GM18505 (cell line): ENCODE measurements around the gene L1CAM.
A peak's percentile ranks its signal among the peaks of the same experiment; 100 is the strongest.

ENCODE experiments used
- ATAC-seq: cut with Tn5 transposase; IDR thresholded peaks from one replicate; pipeline ENCODE4 v1.9.1; 2021; ENCODE audit not compliant: unreplicated experiment
- POLR2A ChIP-seq: IDR thresholded peaks from 4 replicates; pipeline ENCODE4 v1.6.1; 2011; ENCODE audit warnings: borderline replicate concordance; ENCODE audit not compliant: insufficient read depth, insufficient read length; ENCODE audit errors: extremely low read depth

L1CAM gene

DNA sequence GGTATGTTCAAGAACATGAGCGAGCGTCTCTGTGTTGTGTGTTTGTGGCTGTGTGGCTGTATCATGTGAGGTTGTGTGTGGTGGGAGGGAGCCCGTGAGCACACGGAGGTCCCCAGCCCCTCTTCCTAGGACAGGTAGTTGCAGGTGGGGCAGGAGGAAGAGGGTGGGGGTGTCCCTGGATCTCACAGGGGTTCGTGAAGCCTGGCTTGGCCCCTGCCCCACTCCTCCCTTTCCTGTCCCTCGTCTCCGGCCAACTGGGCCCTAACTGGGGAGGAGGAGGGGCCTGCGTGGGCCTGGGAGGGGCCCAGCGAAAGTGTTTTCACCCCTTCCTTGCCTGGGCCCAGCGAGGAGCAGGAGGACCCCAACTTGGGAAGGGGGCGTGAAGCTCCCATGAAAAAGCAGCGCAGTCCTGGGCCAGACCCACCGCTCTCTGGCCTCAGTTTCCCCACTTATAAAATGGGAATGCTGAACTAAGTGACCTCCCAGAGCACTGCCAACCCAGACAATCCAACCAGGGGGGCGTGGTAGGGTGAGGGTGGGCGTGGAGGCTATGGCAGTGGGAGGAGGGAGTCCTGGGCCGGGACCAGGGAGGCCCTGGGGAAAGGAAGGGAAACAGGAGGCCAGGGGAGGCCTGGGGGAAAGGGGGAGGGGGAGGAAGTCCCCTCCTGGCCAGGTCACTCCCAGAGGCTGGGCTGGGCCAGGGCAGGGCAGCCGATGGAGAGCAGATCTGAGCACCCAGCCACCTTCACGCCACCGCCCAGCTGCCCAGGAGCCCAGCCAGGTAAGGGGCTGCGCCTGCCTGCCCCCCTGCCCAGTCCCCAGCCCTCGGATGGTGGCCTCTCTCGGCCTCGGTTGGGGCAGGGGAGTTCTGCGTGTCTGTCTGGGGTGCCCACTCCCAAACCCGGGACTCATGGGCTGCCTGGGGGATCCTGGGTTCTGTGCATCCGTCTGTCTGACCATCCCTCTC, 18.3 kb upstream of the L1CAM start, which contains the start of gene AVPR2:
AVPR2 (plus strand) TSS at position 683 of the 967 bp plus-strand sequence. CDS start 473 bp downstream, outside the sequence.
- no peak for TF ChIP-seq POLR2A
- no peak for ATAC-seq

DNA sequence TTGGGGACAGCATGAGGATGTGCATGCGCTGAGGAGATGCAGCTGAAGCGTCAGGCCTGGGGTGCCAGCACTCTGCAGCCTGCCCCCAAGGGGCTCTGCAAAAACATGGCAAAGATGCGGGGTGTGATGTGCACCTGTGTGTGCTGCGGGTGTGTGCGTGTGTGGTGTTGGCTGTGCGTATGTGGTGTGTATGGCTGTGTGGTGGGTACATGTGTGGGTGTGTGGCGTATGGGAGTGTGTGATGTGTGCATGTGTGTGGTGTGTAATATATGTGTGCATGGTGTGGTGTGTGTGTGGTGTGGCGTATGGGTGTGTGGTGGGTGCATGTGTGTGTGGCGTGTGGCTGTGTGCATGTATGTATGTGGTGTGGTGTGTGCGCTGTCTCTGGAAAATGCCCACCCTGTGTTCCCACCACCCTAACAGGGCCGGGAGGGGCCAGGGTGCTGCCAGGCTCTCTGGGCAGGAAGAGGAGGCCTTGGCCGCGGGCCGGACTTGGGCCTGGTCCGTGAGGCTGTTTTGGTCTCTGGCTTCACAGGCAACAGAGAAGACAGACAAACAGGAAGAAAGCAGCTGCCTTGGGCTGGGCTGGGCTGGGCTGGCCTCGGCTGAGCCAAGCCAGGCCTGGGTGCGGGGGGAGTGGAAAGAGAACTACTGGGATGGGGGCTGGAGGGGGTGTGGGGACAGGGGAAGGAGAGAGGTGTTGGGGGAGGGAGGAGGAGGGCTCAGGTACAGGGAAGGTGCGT, 17.4 kb upstream of the L1CAM start:
- no peak for TF ChIP-seq POLR2A
- ATAC-seq = no peak

DNA sequence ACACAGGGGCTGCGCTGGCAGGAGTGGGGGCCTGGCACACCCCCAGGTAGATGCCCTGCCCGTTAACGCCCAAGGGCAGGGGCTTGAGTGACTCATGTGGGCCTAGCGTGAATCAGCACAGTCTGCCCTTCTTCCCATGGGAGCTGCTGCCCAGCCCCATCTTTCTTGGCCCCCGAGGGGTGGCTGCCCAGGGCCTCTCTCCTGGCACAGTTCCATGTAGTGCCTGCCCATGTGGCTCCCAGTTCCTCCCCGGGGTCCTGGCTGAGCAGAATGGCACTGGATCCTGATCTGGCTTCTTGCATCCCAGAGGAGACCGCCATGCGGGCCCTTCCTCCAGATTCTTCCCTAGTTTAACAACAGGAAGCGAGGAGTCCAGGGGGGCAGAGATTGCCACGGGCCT, 16.4 kb upstream of the L1CAM start:
- no peak for TF ChIP-seq POLR2A
- no peak for ATAC-seq

DNA sequence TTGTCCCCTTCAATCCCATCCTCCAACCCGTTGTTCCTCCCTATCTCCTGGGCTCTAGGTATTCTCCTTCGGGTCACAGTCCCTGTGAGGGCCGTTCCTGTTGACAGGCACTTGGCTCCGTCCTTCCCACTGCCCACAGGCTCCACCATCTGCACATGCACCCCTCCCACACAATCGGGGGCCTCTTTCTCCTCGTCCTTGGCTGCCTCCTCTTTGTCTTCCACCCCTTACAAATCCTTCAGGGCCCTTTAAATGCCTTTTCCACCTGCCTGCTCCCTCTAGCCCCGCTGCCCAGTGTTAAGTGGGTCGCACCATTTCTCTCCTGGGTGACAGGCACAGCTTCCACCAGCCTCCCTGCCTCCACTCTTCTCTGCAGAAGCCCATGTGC, 15.8 kb upstream of the L1CAM start:
- ATAC-seq = no peak
- TF ChIP-seq POLR2A = no peak

DNA sequence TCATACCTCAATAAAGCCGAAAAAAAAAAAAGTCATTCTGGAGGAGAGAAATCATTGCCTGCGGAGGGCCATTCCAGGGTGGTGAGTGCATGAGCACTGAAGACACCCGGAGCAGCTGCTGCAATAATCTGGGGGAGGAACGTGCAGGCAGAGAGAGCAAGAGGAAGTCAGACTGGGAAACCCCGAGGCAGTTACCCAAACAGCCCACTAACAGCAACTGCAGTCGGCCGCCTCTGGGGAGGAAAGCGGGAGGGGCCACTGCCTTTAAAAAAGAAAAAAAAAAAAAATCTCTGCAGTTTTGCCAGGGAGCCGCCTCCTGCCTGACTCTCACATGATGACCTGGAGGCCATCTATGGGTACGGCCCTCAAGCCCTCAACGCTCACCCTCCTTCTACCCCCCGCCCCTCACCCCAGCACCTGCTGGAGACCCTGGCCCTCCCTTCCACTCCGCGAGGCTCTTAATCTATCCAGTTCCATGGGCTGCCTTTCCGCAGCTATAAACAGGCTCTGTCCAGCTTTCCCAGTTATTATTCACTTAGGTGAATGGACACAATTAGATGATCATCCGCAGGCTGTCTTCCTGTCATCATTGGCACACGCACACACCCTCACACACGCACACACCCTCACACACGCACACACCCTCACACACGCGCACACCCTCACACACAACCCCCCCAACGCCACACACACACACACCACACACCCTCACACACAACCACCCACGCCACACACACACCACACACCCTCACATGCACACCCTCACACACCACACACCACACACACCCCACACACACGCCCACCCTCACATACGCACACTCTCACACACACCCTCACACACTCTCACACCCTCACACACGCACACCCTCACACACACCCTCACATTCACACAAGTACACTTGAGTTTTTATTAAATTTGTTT, 15.1 kb upstream of the L1CAM start:
- TF ChIP-seq POLR2A = no peak
- peak; percentile 60 for ATAC-seq

DNA sequence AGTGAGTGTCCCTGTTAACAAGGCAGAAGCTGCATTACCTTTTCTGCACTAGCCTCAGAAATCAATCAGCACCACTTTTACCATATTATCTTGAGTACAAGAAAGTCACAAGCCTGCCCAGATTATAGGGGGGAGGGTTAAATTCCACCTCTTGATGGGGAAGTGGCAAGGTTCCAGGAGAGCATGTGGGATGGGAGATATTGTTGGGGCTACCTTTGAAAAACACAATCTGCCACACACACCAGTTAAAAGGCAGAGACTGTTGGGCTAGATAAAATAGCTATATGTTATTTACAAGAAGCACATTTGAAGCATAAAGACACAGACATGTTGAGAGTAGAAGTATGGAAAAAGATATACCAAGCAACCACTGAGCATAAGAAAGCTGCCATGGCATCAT, 11.9 kb upstream of the L1CAM start:
- TF ChIP-seq POLR2A = no peak
- ATAC-seq = no peak

- TF ChIP-seq POLR2A = no peak
- ATAC-seq = no peak
Measured at GRCh38 chrX:153889123-153889522, 3.1 kb upstream of the L1CAM start.

GRCh38 chrX:153888344-153888743, 2.4 kb upstream of the L1CAM start:
- TF ChIP-seq POLR2A = no peak
- ATAC-seq = no peak

DNA sequence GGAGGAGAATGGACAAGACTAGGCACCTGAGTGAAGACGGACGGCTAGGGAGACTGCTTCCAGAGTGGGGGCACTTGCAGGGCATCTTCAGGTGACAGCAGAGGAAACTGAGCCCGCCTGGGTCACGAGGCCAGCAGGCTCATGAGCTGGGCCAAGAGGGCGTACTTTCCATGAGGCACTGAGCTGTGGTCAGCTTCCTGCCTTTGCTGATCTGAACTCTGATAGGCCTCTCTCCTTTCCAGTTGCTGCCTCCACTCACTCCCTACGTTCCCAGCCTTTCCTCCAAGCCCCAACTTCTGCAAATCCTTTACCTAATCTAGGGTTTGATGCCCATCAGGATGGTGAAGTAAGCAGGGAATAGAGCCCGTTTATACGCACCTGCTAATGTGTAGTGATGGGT, 1.4 kb upstream of the L1CAM start:
- no peak for TF ChIP-seq POLR2A
- ATAC-seq = no peak

DNA sequence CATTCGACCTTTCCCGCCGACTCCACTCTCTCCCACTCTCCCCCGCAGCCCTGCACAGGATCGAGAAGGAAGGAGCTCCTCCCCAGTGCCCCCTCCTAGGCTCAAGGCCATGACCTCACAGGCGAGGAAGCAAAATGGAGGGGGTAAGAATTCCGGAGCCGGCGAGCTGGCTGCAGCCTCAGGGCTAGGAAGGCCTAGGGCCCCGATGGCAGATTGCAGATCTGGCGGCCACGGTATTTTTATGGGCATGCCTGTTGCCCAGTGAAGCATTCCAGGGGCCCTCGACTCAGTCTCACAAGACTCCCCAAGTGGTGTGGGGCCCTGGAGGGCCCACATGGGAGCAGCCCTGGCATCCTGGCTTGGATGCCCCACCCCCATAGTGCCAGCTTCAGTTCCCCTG, 942 bp upstream of the L1CAM start:
- no peak for ATAC-seq

GRCh38 chrX:153885208-153885787, 675 bp downstream of the L1CAM start:
- TF ChIP-seq POLR2A = no peak
- no peak for ATAC-seq

More for the DNA sequence above, 942 bp upstream of the L1CAM start:
- TF ChIP-seq POLR2A = no peak

DNA sequence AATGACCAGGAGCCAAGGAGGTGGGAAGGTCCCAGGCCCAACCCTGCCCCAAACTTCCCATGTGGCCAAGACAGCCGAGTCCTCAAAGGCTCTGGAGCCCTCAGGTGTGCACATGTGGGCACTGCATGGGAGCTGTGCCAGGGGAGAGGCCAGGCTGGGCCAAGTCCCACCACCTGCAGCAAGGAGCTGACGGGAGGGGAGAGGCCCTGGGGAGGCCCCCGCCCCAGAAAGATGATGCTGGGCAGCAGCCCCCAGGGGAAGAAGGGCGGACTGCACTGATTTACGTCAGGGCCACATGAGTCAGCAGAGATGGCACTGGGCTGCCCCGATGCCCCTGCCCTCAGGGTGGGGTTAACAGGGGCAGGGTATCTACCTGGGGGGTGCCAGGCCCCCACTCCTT, 1.4 kb downstream of the L1CAM start:
- TF ChIP-seq POLR2A = no peak
- ATAC-seq = no peak

- TF ChIP-seq POLR2A = no peak
- no peak for ATAC-seq
Measured at GRCh38 chrX:153884136-153884535, 1.8 kb downstream of the L1CAM start.

- no peak for ATAC-seq
- TF ChIP-seq POLR2A = no peak
Measured at GRCh38 chrX:153883163-153883843, 2.7 kb downstream of the L1CAM start.
